ENCODE results near the gene FCER2. TPM values are rescaled to one million over a fixed set of nuclear protein-coding genes. Genes with fewer than 3 reads are reported as not detected.

The FCER2 gene
- total and polyA plus RNA-seq, 2 of the 4 experiments (the other 2 are of a cell fraction), result not detected

GRCh38 chr19:7677669-7678311 is 24.1 kb downstream of the FCER2 start:
- H2AFZ ChIP-seq (replicated peaks; ENCODE audit: low read length, poor library complexity), result peak overlapping the region; percentile 63
- no peak overlapping the region for H4K5ac ChIP-seq (ENCODE audit: low read depth, low read length)
- H3K56ac ChIP-seq (ENCODE audit: extremely low read depth, insufficient read depth, low read length), result no peak overlapping the region
- no peak overlapping the region for H4K91ac ChIP-seq (ENCODE audit: insufficient read depth, low read depth, low read length)
- H3K36me3 ChIP-seq (ENCODE audit: control insufficient read depth, insufficient read depth, low read length), result peaks cover 6% of the 10 kb centered on the region; the same call in 1 of the 2 replicates
- 45% methylated on average over 4 of the region's 12 CpGs; no CpG with 5 or more reads in 1 of the 2 experiments for WGBS, 2 experiments (ENCODE audit: extremely low coverage in 2 of 2, insufficient read length in 1 of 2)
- ChIA-PET POLR2A (ENCODE audit: unreplicated experiment) (no interaction called here), CTCF (no interaction called here)
- no peak overlapping the region for H3K4me3 ChIP-seq (ENCODE audit: insufficient read depth, low read depth, low read length)
- in situ Hi-C loops (cut with MboI; ENCODE audit: low sequenced_read_pairs) (no loop called here), intact Hi-C loops (cut with micrococcal nuclease) (no loop called here), dilution Hi-C loops (cut with HindIII; ENCODE audit: low sequenced_read_pairs, unreplicated experiment) (no loop called here)
- no peak overlapping the region for H2BK15ac ChIP-seq (ENCODE audit: low read depth, low read length)
- no peak overlapping the region for H3K18ac ChIP-seq (ENCODE audit: low read depth, low read length)
- H2BK5ac ChIP-seq (ENCODE audit: low read depth, low read length, poor library complexity, severe bottlenecking), result no peak overlapping the region
- H3K9ac ChIP-seq (ENCODE audit: low read depth, low read length), result no peak overlapping the region
- DNase-seq, result no peak
- no peak overlapping the region for H3K23ac ChIP-seq (ENCODE audit: low read depth, low read length)
- TF ChIP-seq CHD1 (IDR thresholded peaks at IDR 0.05; ENCODE audit: low read depth, low read length), result no peak
- TF ChIP-seq MXI1 (IDR thresholded peaks at IDR 0.05; ENCODE audit: borderline replicate concordance, low read depth, low read length), result no peak
- no peak for TF ChIP-seq CEBPB (IDR thresholded peaks at IDR 0.05; ENCODE audit: low read depth, low read length)
- no peak for TF ChIP-seq SMC3 (IDR thresholded peaks at IDR 0.05; ENCODE audit: low read depth, low read length)
- no peak for TF ChIP-seq MAFK (IDR thresholded peaks at IDR 0.05; ENCODE audit: low read depth, low read length)
- TF ChIP-seq BHLHE40 (IDR thresholded peaks at IDR 0.05; ENCODE audit: low read depth, low read length), result no peak
- TF ChIP-seq MAZ (IDR thresholded peaks at IDR 0.05; ENCODE audit: borderline replicate concordance, low read depth, low read length), result no peak
- no peak for TF ChIP-seq ELK1 (IDR thresholded peaks at IDR 0.05; ENCODE audit: borderline replicate concordance, low read depth, low read length)
- TF ChIP-seq FOS (IDR thresholded peaks at IDR 0.05; ENCODE audit: low read depth, low read length), result no peak
- ATAC-seq (ENCODE audit: low read depth), result no peak
- peaks cover 3% of the 10 kb centered on the region for H3K9me1 ChIP-seq (ENCODE audit: insufficient read depth, low read length)
- no peak overlapping the region for H3K4me2 ChIP-seq (ENCODE audit: low read depth, low read length)
- H3K4me1 ChIP-seq (ENCODE audit: control insufficient read depth, insufficient read depth, low read length), result peaks cover 4% of the 10 kb centered on the region; the same call in 1 of the 2 replicates
- no peak overlapping the region for H2BK20ac ChIP-seq (ENCODE audit: low read depth, low read length)
- peaks cover 4% of the 10 kb centered on the region for H4K20me1 ChIP-seq (ENCODE audit: insufficient read depth, low read length)
- BruUV-seq (replicated peaks), result no TSS peak
- no peak overlapping the region for H2BK120ac ChIP-seq (ENCODE audit: low read depth, low read length)
- no peak overlapping the region for H3K27ac ChIP-seq (ENCODE audit: insufficient read depth, low read length)
- H3K79me1 ChIP-seq (ENCODE audit: low read depth in 1 of 2, low read length in 2 of 2), result peaks cover 0 to 20% of the 10 kb centered on the region in 2 experiments; a peak in 3 of 4 replicates
- H3K14ac ChIP-seq (replicated peaks; ENCODE audit: low read depth, low read length), result no peak overlapping the region
- H3K4ac ChIP-seq (ENCODE audit: low read depth, low read length), result no peak overlapping the region
- H3K9me3 ChIP-seq (ENCODE audit: control insufficient read depth, insufficient read depth, low read length), result peaks cover 4% of the 10 kb centered on the region; the same call in 1 of the 2 replicates
- no peak overlapping the region for H4K8ac ChIP-seq (ENCODE audit: low read depth in 2 of 2, low read length in 2 of 2)
- no peak overlapping the region for H2AK9ac ChIP-seq (replicated peaks; ENCODE audit: low read depth, low read length, poor library complexity)
- H3K27me3 ChIP-seq (ENCODE audit: control insufficient read depth, insufficient read depth, low read length), result peaks cover 11% of the 10 kb centered on the region
- no peak overlapping the region for H2AK5ac ChIP-seq (ENCODE audit: low read depth, low read length)
